OCI-LY7 (cell line): Measurements from ENCODE around the gene CYP19A1. TPM values are rescaled to one million over a fixed set of nuclear protein-coding genes. Genes with fewer than 3 reads are reported as not detected.

Experiments
- BruUV-seq: library from RNA; stranded (reverse); fragments of 400-500 nt; replicated peaks from 2 replicates; lab custom pipeline; 2021; lab: Mats Ljungman, UMichigan
- CTCF ChIA-PET: fragments of 300-600 bp; sonication (Branson Sonifier 250); formaldehyde crosslinking; loops from one replicate; lab custom pipeline; 2022; ENCODE audit warnings: antibody characterized with exemption; ENCODE audit not compliant: unreplicated experiment; lab: Charles Lee
- POLR2A ChIA-PET: fragments of 300-600 bp; sonication (Branson Sonifier 250); formaldehyde crosslinking; loops from one replicate; lab custom pipeline; 2022; ENCODE audit warnings: antibody characterized with exemption; lab: Charles Lee
- DNase-seq: peaks from one replicate; pipeline ENCODE4 v3.0.0-alpha.2; 2015; ENCODE audit warnings: low spot score
- H2AFZ ChIP-seq: fragments of 200-600 bp; sonication (generic), shearing (Covaris generic); 2 replicates; pipeline ENCODE4 v1.6.1; 2014; ENCODE audit warnings: mild to moderate bottlenecking, antibody characterized with exemption, low read length, moderate library complexity
- H3K27ac ChIP-seq: fragments of 200-600 bp; sonication (generic); 2 replicates; pipeline ENCODE4 v1.5.1; 2014; ENCODE audit warnings: mixed run types, low read depth, mild to moderate bottlenecking, moderate library complexity, low read length, inconsistent platforms; ENCODE audit not compliant: poor library complexity, severe bottlenecking
- H3K36me3 ChIP-seq: fragments of 200-600 bp; sonication (generic); 2 replicates; pipeline ENCODE4 v1.6.1; 2014; ENCODE audit warnings: mild to moderate bottlenecking, antibody characterized with exemption, low read length, moderate library complexity, mixed read lengths; ENCODE audit not compliant: insufficient read depth
- H3K4me1 ChIP-seq: fragments of 200-600 bp; sonication (generic); 2 replicates; pipeline ENCODE4 v1.5.1; 2014; ENCODE audit warnings: mild to moderate bottlenecking, low read length; ENCODE audit not compliant: insufficient read depth, poor library complexity, severe bottlenecking
- H3K4me2 ChIP-seq: fragments of 200-600 bp; sonication (generic); 2 replicates; pipeline ENCODE4 v1.6.1; 2014; ENCODE audit warnings: mild to moderate bottlenecking, low read length
- H3K4me3 ChIP-seq: fragments of 200-600 bp; sonication (generic); 2 replicates; pipeline ENCODE4 v1.5.1; 2014; ENCODE audit warnings: mild to moderate bottlenecking, low read depth, low read length; ENCODE audit not compliant: poor library complexity, severe bottlenecking
- H3K79me2 ChIP-seq: fragments of 200-600 bp; sonication (generic); 2 replicates; pipeline ENCODE4 v1.6.1; 2016; ENCODE audit warnings: low read depth, mild to moderate bottlenecking, low read length, moderate library complexity, mixed read lengths; ENCODE audit not compliant: insufficient read depth
- H3K9me2 ChIP-seq: fragments of 200-600 bp; sonication (generic); 2 replicates; pipeline ENCODE4 v1.6.1; 2016; ENCODE audit warnings: mild to moderate bottlenecking, low read length, mixed read lengths; ENCODE audit not compliant: insufficient read depth
- H3K9me3 ChIP-seq: fragments of 200-600 bp; sonication (generic); 2 replicates; pipeline ENCODE4 v1.6.1; 2014; ENCODE audit warnings: mild to moderate bottlenecking, mixed run types, low read length, mixed read lengths
- H4K20me1 ChIP-seq: fragments of 200-600 bp; sonication (generic); 2 replicates; pipeline ENCODE4 v1.6.1; 2014; ENCODE audit warnings: mild to moderate bottlenecking, antibody characterized with exemption, low read length, moderate library complexity, mixed read lengths; ENCODE audit not compliant: insufficient read depth
- EZH2phosphoT487 ChIP-seq: fragments of 200-600 bp; sonication (generic); IDR thresholded peaks from 2 replicates; pipeline ENCODE4 v1.6.1; 2018; ENCODE audit warnings: low read depth, borderline replicate concordance, mild to moderate bottlenecking, mixed run types, antibody characterized with exemption, low read length, moderate library complexity, mixed read lengths
- intact Hi-C: fragments of 100-400 bp; cut with micrococcal nuclease; formaldehyde crosslinking; loops from one replicate; pipeline ENCODE4 v1.10.0; 2022; ENCODE audit not compliant: unreplicated experiment
- total RNA-seq, 2 experiments: library from RNA; depleted of rRNA in 1 of 2; stranded (reverse); fragments of >200 nt in 1 of 2; shearing (Covaris generic) in 1 of 2; gene quantifications; 2 replicates each; pipeline ENCODE4 v1.2.3, GENCODE V29; 2014 to 2022
- TF ChIP-seq, protein P1 (sequence below): fragments of 200-600 bp; sonication (generic); conservative IDR thresholded peaks from 2 replicates; pipeline ENCODE4 v1.5.1; 2014; ENCODE audit warnings: mild to moderate bottlenecking, antibody characterized with exemption, low read length, moderate library complexity, mixed read lengths

CYP19A1 gene
- total RNA-seq, 2 experiments from 2014 or later: 0.13 TPM; not detected in 1

GRCh38 chr15:51382787-51383186 lies 44.4 kb upstream of the CYP19A1 start:
- Histone ChIP-seq H2AFZ (no peak overlapping the region), H3K9me2 (no peaks in the 10 kb centered on the region), H4K20me1 (no peaks in the 10 kb centered on the region), H3K4me3 (no peak overlapping the region), H3K79me2 (no peaks in the 10 kb centered on the region), H3K27ac (no peak overlapping the region), H3K4me1 (no peaks in the 10 kb centered on the region), H3K9me3 (no peaks in the 10 kb centered on the region), H3K36me3 (no peaks in the 10 kb centered on the region), H3K4me2 (no peak overlapping the region)
- BruUV-seq: no TSS peak
- CTCF ChIA-PET: no interaction called here
- peak; percentile 12 for DNase-seq
- POLR2A ChIA-PET: interaction anchor here (0.7 kb wide), 1 partner anchor 14 kb away, joined by 3 read pairs; no protein-coding TSS in a partner anchor
- TF ChIP-seq EZH2phosphoT487: no peak
- TF ChIP-seq, protein P1, sequence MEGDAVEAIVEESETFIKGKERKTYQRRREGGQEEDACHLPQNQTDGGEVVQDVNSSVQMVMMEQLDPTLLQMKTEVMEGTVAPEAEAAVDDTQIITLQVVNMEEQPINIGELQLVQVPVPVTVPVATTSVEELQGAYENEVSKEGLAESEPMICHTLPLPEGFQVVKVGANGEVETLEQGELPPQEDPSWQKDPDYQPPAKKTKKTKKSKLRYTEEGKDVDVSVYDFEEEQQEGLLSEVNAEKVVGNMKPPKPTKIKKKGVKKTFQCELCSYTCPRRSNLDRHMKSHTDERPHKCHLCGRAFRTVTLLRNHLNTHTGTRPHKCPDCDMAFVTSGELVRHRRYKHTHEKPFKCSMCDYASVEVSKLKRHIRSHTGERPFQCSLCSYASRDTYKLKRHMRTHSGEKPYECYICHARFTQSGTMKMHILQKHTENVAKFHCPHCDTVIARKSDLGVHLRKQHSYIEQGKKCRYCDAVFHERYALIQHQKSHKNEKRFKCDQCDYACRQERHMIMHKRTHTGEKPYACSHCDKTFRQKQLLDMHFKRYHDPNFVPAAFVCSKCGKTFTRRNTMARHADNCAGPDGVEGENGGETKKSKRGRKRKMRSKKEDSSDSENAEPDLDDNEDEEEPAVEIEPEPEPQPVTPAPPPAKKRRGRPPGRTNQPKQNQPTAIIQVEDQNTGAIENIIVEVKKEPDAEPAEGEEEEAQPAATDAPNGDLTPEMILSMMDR: peak; percentile 64
- intact Hi-C loops: loop anchor here (10.0 kb wide), 1 partner anchor 98 kb away; no protein-coding TSS in a partner anchor

GRCh38 chr15:51380999-51381806 lies 42.8 kb upstream of the CYP19A1 start:
- H3K79me2 ChIP-seq: no peaks in the 10 kb centered on the region
- intact Hi-C loops: loop anchor here (1.0 to 10.0 kb wide), 2 partner anchors 96 to 218 kb away; no protein-coding TSS in a partner anchor
- no peak overlapping the region for H3K4me2 ChIP-seq
- CTCF ChIA-PET: no interaction called here
- H3K9me2 ChIP-seq: no peaks in the 10 kb centered on the region
- H3K9me3 ChIP-seq: no peaks in the 10 kb centered on the region
- H3K4me1 ChIP-seq: no peaks in the 10 kb centered on the region
- no peak for TF ChIP-seq EZH2phosphoT487
- TF ChIP-seq, protein P1: peak; percentile 84
- no peak overlapping the region for H3K27ac ChIP-seq
- no TSS peak for BruUV-seq
- H3K36me3 ChIP-seq: no peaks in the 10 kb centered on the region
- H4K20me1 ChIP-seq: no peaks in the 10 kb centered on the region
- no peak overlapping the region for H2AFZ ChIP-seq
- peak; percentile 38 for DNase-seq
- H3K4me3 ChIP-seq: no peak overlapping the region
- POLR2A ChIA-PET: no interaction called here

GRCh38 chr15:51379390-51379789 lies 41.0 kb upstream of the CYP19A1 start:
- POLR2A ChIA-PET: no interaction called here
- Histone ChIP-seq H3K36me3 (no peaks in the 10 kb centered on the region), H3K79me2 (no peaks in the 10 kb centered on the region), H3K4me2 (no peak overlapping the region), H3K27ac (no peak overlapping the region), H3K4me3 (no peak overlapping the region), H3K9me3 (no peaks in the 10 kb centered on the region), H3K4me1 (no peaks in the 10 kb centered on the region), H2AFZ (no peak overlapping the region), H3K9me2 (no peaks in the 10 kb centered on the region), H4K20me1 (no peaks in the 10 kb centered on the region)
- no peak for TF ChIP-seq EZH2phosphoT487
- TF ChIP-seq, protein P1: no peak
- DNase-seq: no peak
- intact Hi-C loops: no loop called here
- no TSS peak for BruUV-seq
- CTCF ChIA-PET: no interaction called here
